ENCODE data around the gene VAMP4. TPM values are rescaled to one million over a fixed set of nuclear protein-coding genes. Genes with fewer than 3 reads are reported as not detected.
"Not testable (repeated sequence)": the region's sequence is repeated elsewhere in the genome, so short reads cannot be mapped to it uniquely, and the experiment has no call there.

VAMP4 gene
- total and polyA plus RNA-seq, 7 experiments from 2014 or later, result 15.5 to 27.2 (median 19.4) TPM

DNA sequence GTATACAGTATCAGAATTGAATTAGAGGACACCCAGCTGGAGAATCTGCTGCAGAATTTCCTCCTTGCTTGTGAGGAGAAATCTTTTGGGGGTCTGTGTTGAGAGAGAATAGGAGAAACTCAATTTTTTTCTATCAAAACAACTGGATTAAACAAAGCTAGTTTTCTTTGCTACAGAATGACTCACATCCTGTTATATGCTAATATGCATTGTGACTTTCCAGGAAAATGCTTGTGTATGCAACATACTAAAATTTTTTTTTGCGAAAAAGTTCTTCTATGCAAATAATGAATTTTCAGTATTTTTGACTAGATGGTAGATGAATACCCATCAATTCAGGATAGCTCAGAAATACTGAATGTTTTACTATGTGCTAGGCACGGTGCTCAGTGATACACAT lies 2.2 kb downstream of the VAMP4 start:
- CTCF ChIA-PET, result no interaction called here
- peaks cover 30 to 37% of the 10 kb centered on the region in 2 donors for H3K4me1 ChIP-seq (ENCODE audit: control insufficient read depth in 2 of 2, insufficient read depth in 2 of 2, low read length in 2 of 2)
- no peaks in the 10 kb centered on the region for H3K9me3 ChIP-seq (ENCODE audit: control insufficient read depth in 2 of 3, low read length in 3 of 3)
- no peak overlapping the region for H3K27ac ChIP-seq (ENCODE audit: low read depth, low read length)
- peak overlapping the region in 8 of 9 donors; percentile 32 to 100 (median 82) for H3K27ac Mint-ChIP-seq
- H3K9me3 Mint-ChIP-seq, result no peaks in the 10 kb centered on the region
- DNase-seq (no peak), ATAC-seq (no peak)
- H3K27me3 ChIP-seq (ENCODE audit: control insufficient read depth in 2 of 2, insufficient read depth in 2 of 2, low read length in 2 of 2), result no peaks in the 10 kb centered on the region
- intact Hi-C loops (cut with micrococcal nuclease), result loop anchor here (2.0 to 10.0 kb wide), 10 partner anchors 82 to 1975 kb away; partner anchors contain the start of genes FMO4 (in 1 of the 2), GORAB (in 1 of the 2), KLHL20 (in 1 of the 2) and PIGC (in 1 of the 2)
- H3K4me3 Mint-ChIP-seq, result peak overlapping the region; percentile 35 to 100 (median 99)
- H3K36me3 Mint-ChIP-seq, result peaks cover 6 to 25% (median 23%) of the 10 kb centered on the region in 5 donors
- H3K27me3 Mint-ChIP-seq, result no peaks in the 10 kb centered on the region
- POLR2A ChIA-PET, result interaction anchor here (1.0 to 8.0 kb wide), 4 partner anchors 14 to 255 kb away, joined by 3 to 154 read pairs (median 4); partner anchors contain the start of genes METTL13 and PRRC2C
- peaks cover 0 to 26% (median 9%) of the 10 kb centered on the region in 3 experiments for H3K36me3 ChIP-seq (ENCODE audit: control insufficient read depth in 2 of 3, insufficient read depth in 3 of 3, low read length in 3 of 3)
- no peak overlapping the region for H3K4me3 ChIP-seq (ENCODE audit: low read length)
- H3K4me1 Mint-ChIP-seq, result peaks cover 26 to 72% (median 66%) of the 10 kb centered on the region in 7 donors

GRCh38 chr1:171738911-171739310 lies 3.0 kb downstream of the VAMP4 start:
- H3K9me3 Mint-ChIP-seq, result no peaks in the 10 kb centered on the region
- peaks cover 30 to 37% of the 10 kb centered on the region in 2 donors for H3K4me1 ChIP-seq (ENCODE audit: control insufficient read depth in 2 of 2, insufficient read depth in 2 of 2, low read length in 2 of 2)
- no peaks in the 10 kb centered on the region for H3K9me3 ChIP-seq (ENCODE audit: control insufficient read depth in 2 of 3, low read length in 3 of 3)
- intact Hi-C loops (cut with micrococcal nuclease), result no loop called here
- peak overlapping the region in 2 of 10 donors; percentile 99 to 100 for H3K4me3 Mint-ChIP-seq
- ChIA-PET CTCF (no interaction called here), POLR2A (interaction anchor here (1.0 to 8.0 kb wide), 3 partner anchors 15 to 41 kb away, joined by 3 to 154 read pairs (median 4); partner anchors contain the start of gene METTL13)
- no peak overlapping the region for H3K4me3 ChIP-seq (ENCODE audit: low read length)
- no peaks in the 10 kb centered on the region for H3K27me3 Mint-ChIP-seq
- peaks cover 0 to 26% (median 9%) of the 10 kb centered on the region in 3 experiments for H3K36me3 ChIP-seq (ENCODE audit: control insufficient read depth in 2 of 3, insufficient read depth in 3 of 3, low read length in 3 of 3)
- peak overlapping the region in 4 of 9 donors; percentile 52 to 100 (median 98) for H3K27ac Mint-ChIP-seq
- ATAC-seq (no peak), DNase-seq (no peak)
- peaks cover 29 to 73% (median 64%) of the 10 kb centered on the region in 7 donors for H3K4me1 Mint-ChIP-seq
- peaks cover 6 to 29% (median 23%) of the 10 kb centered on the region in 5 donors for H3K36me3 Mint-ChIP-seq
- H3K27me3 ChIP-seq (ENCODE audit: control insufficient read depth in 2 of 2, insufficient read depth in 2 of 2, low read length in 2 of 2), result no peaks in the 10 kb centered on the region
- H3K27ac ChIP-seq (ENCODE audit: low read depth, low read length), result no peak overlapping the region

DNA sequence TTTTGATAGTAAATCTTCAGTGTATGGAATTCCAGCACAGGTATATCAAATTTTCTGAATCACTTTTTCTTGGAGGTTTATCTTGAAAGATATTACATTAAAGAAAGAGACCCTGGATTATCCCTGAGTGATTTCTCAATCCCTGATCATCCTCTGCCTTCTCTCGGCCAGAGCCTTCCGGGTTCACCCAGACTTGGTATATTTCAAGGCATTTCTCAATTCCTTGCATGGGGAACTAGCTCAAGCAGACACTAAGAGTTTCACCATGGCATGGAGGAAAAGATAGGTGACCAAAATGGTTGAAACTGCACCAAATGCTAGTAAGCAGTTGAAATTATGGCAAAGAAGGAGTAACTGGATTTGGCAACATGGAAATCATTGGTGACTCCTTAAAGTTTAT lies 5.7 kb downstream of the VAMP4 start:
- Mint-ChIP-seq H3K27me3 (no peaks in the 10 kb centered on the region), H3K36me3 (peaks cover 6 to 35% (median 29%) of the 10 kb centered on the region in 5 donors), H3K27ac (no peak overlapping the region), H3K4me3 (no peak overlapping the region), H3K4me1 (peaks cover 26 to 74% (median 61%) of the 10 kb centered on the region in 7 donors), H3K9me3 (no peaks in the 10 kb centered on the region)
- POLR2A ChIA-PET, result no interaction called here
- peaks cover 21 to 25% of the 10 kb centered on the region in 2 donors for H3K4me1 ChIP-seq (ENCODE audit: control insufficient read depth in 2 of 2, insufficient read depth in 2 of 2, low read length in 2 of 2)
- no peaks in the 10 kb centered on the region for H3K27me3 ChIP-seq (ENCODE audit: control insufficient read depth in 2 of 2, insufficient read depth in 2 of 2, low read length in 2 of 2)
- intact Hi-C loops (cut with micrococcal nuclease), result no loop called here
- H3K36me3 ChIP-seq (ENCODE audit: control insufficient read depth in 2 of 3, insufficient read depth in 3 of 3, low read length in 3 of 3), result peaks cover 0 to 21% (median 9%) of the 10 kb centered on the region in 3 experiments
- CTCF ChIA-PET, result no interaction called here
- ATAC-seq (no peak), DNase-seq (no peak)
- no peak overlapping the region for H3K4me3 ChIP-seq (ENCODE audit: low read length)
- no peaks in the 10 kb centered on the region for H3K9me3 ChIP-seq (ENCODE audit: control insufficient read depth in 2 of 3, low read length in 3 of 3)
- H3K27ac ChIP-seq (ENCODE audit: low read depth, low read length), result no peak overlapping the region

DNA sequence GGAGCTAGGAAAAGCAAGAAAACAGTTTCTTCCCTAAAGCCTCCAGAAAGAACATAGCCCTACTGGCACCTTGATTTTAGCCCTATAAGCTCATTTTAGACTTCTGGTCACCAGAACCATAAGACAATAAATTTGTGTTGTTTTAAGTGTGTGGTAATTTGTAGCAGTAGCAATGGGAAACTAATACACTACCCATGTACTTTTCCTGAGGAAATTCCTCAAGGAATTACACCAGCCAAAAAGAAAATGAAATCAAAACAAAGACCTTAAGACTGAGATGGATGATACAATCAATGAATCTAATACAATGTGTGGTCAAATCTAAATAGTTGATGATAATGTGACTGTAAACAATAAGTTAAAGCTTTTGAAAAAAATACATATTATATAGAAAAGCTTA lies 11.8 kb downstream of the VAMP4 start:
- Mint-ChIP-seq H3K4me1 (peaks cover 14 to 67% (median 47%) of the 10 kb centered on the region in 7 donors), H3K4me3 (no peak overlapping the region), H3K9me3 (peaks cover 0 to 3% (median 0%) of the 10 kb centered on the region in 11 donors), H3K27me3 (no peaks in the 10 kb centered on the region), H3K36me3 (peaks cover 16 to 48% (median 40%) of the 10 kb centered on the region in 5 donors), H3K27ac (no peak overlapping the region)
- Histone ChIP-seq H3K27ac (ENCODE audit: low read depth, low read length) (no peak overlapping the region), H3K36me3 (ENCODE audit: control insufficient read depth in 2 of 3, insufficient read depth in 3 of 3, low read length in 3 of 3) (peaks cover 0 to 12% (median 0%) of the 10 kb centered on the region in 3 experiments), H3K4me1 (ENCODE audit: control insufficient read depth in 2 of 2, insufficient read depth in 2 of 2, low read length in 2 of 2) (no peaks in the 10 kb centered on the region), H3K27me3 (ENCODE audit: control insufficient read depth in 2 of 2, insufficient read depth in 2 of 2, low read length in 2 of 2) (no peaks in the 10 kb centered on the region), H3K9me3 (ENCODE audit: control insufficient read depth in 2 of 3, low read length in 3 of 3) (no peaks in the 10 kb centered on the region), H3K4me3 (ENCODE audit: low read length) (no peak overlapping the region)
- intact Hi-C loops (cut with micrococcal nuclease), result no loop called here
- ChIA-PET POLR2A (interaction anchor here (1.1 kb wide), 1 partner anchor 13 kb away, joined by 6 read pairs; the partner anchor contains the start of gene VAMP4), CTCF (interaction anchor here (1.1 kb wide), 1 partner anchor 11 kb away, joined by 3 read pairs; no protein-coding TSS in a partner anchor)
- DNase-seq (no peak), ATAC-seq (no peak)

- Histone ChIP-seq H3K27me3 (ENCODE audit: control insufficient read depth in 2 of 2, insufficient read depth in 2 of 2, low read length in 2 of 2) (no peaks in the 10 kb centered on the region), H3K4me1 (ENCODE audit: control insufficient read depth in 2 of 2, insufficient read depth in 2 of 2, low read length in 2 of 2) (no peaks in the 10 kb centered on the region), H3K36me3 (ENCODE audit: control insufficient read depth in 2 of 3, insufficient read depth in 3 of 3, low read length in 3 of 3) (peaks cover 0 to 12% (median 0%) of the 10 kb centered on the region in 3 experiments), H3K9me3 (ENCODE audit: control insufficient read depth in 2 of 3, low read length in 3 of 3) (peaks cover 0 to 6% (median 0%) of the 10 kb centered on the region in 3 experiments), H3K4me3 (ENCODE audit: low read length) (no peak overlapping the region), H3K27ac (ENCODE audit: low read depth, low read length) (no peak overlapping the region)
- peaks cover 10 to 54% (median 40%) of the 10 kb centered on the region in 7 donors for H3K4me1 Mint-ChIP-seq
- ChIA-PET CTCF (interaction anchor here (0.7 kb wide), 1 partner anchor 19 kb away, joined by 4 read pairs; no protein-coding TSS in a partner anchor), POLR2A (no interaction called here)
- peaks cover 0 to 19% (median 12%) of the 10 kb centered on the region in 11 donors for H3K9me3 Mint-ChIP-seq
- H3K27me3 Mint-ChIP-seq, result no peaks in the 10 kb centered on the region
- H3K36me3 Mint-ChIP-seq, result peaks cover 20 to 60% (median 54%) of the 10 kb centered on the region in 5 donors
- no peak overlapping the region for H3K4me3 Mint-ChIP-seq
- intact Hi-C loops (cut with micrococcal nuclease), result no loop called here
- no peak overlapping the region for H3K27ac Mint-ChIP-seq
- DNase-seq, result no peak
- no peak for ATAC-seq
Measured at GRCh38 chr1:171727778-171728177, 14.1 kb downstream of the VAMP4 start.

- intact Hi-C loops (cut with micrococcal nuclease); CTCF ChIA-PET; H3K27ac ChIP-seq (ENCODE audit: low read depth, low read length); POLR2A ChIA-PET; DNase-seq; H3K4me3 ChIP-seq (ENCODE audit: low read length); H3K27ac Mint-ChIP-seq; ATAC-seq; H3K9me3 ChIP-seq (ENCODE audit: control insufficient read depth in 2 of 3, low read length in 3 of 3); H3K27me3 ChIP-seq (ENCODE audit: control insufficient read depth in 2 of 2, insufficient read depth in 2 of 2, low read length in 2 of 2); H3K4me1 ChIP-seq (ENCODE audit: control insufficient read depth in 2 of 2, insufficient read depth in 2 of 2, low read length in 2 of 2); H3K27me3 Mint-ChIP-seq; H3K4me3 Mint-ChIP-seq: not testable (repeated sequence)
- peaks cover 0 to 16% (median 3%) of the 10 kb centered on the region in 3 experiments for H3K36me3 ChIP-seq (ENCODE audit: control insufficient read depth in 2 of 3, insufficient read depth in 3 of 3, low read length in 3 of 3)
- H3K4me1 Mint-ChIP-seq, result peaks cover 5 to 42% (median 25%) of the 10 kb centered on the region in 7 donors
- peaks cover 16 to 69% (median 63%) of the 10 kb centered on the region in 5 donors for H3K36me3 Mint-ChIP-seq
- H3K9me3 Mint-ChIP-seq, result peaks cover 0 to 22% (median 16%) of the 10 kb centered on the region in 11 donors
Measured at GRCh38 chr1:171723180-171723579, 18.7 kb downstream of the VAMP4 start.

All from naive thymus-derived CD4-positive, alpha-beta T cell (primary cell).